Ishikawa (cell line): ENCODE data around the gene PLAAT5.

Source experiments
- CEBPB ChIP-seq: IDR thresholded peaks from 2 replicates; pipeline ENCODE4 v1.6.1; 2012
- CREB1 ChIP-seq: IDR thresholded peaks from 2 replicates; pipeline ENCODE4 v1.6.1; 2012; ENCODE audit warnings: low read depth
- EGR1 ChIP-seq: IDR thresholded peaks from 2 replicates; pipeline ENCODE4 v1.6.1; 2012
- EP300 ChIP-seq: IDR thresholded peaks from 2 replicates; pipeline ENCODE4 v1.6.1; 2012; ENCODE audit warnings: borderline replicate concordance
- FOXM1 ChIP-seq: IDR thresholded peaks from 2 replicates; pipeline ENCODE4 v1.6.1; 2012; ENCODE audit warnings: low read depth, borderline replicate concordance
- NFIC ChIP-seq: IDR thresholded peaks from 2 replicates; pipeline ENCODE4 v1.6.1; 2012
- RAD21 ChIP-seq: IDR thresholded peaks from 2 replicates; pipeline ENCODE4 v1.6.1; 2012; ENCODE audit warnings: low read depth
- TAF1 ChIP-seq: IDR thresholded peaks from 2 replicates; pipeline ENCODE4 v1.6.1; 2012; ENCODE audit warnings: low read depth, mild to moderate bottlenecking
- TCF12 ChIP-seq: IDR thresholded peaks from 2 replicates; pipeline ENCODE4 v1.6.1; 2012; ENCODE audit warnings: low read depth
- TEAD4 ChIP-seq: IDR thresholded peaks from 2 replicates; pipeline ENCODE4 v1.6.1; 2012
- YY1 ChIP-seq: IDR thresholded peaks from 2 replicates; pipeline ENCODE4 v1.6.1; 2012; ENCODE audit warnings: low read depth
- ZBTB7A ChIP-seq: IDR thresholded peaks from 2 replicates; pipeline ENCODE4 v1.6.1; 2012; ENCODE audit warnings: low read depth
- TF ChIP-seq, protein P1 (sequence below): IDR thresholded peaks from 2 replicates; pipeline ENCODE4 v1.6.1; 2012; ENCODE audit warnings: low read depth, mild to moderate bottlenecking
- TF ChIP-seq, protein P2 (sequence below): IDR thresholded peaks from 2 replicates; pipeline ENCODE4 v1.6.1; 2012
- TF ChIP-seq, protein P3 (sequence below): IDR thresholded peaks from 2 replicates; pipeline ENCODE4 v1.6.1; 2012

Gene PLAAT5

DNA sequence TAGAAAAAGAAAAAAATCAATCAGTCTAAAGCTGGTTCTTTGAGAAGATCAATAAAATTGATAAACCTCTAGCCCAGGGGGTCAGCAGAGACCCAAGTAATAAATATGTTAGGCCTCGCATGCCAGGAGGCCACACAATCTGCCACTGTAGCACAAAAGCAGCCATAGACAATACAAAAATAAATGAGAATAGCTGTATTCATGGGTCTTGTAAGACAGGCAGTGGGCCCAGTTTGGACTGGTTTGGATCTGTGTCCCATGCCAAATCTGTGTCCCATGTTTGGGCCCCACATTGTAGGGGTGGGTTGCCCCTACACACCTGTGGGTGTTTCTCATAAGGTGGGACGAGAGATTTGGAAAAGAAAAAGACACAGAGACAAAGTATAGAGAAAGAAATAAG, 39.1 kb upstream of the PLAAT5 start:
- TF ChIP-seq ZBTB7A (no peak), YY1 (no peak), TAF1 (no peak), FOXM1 (no peak), RAD21 (no peak), NFIC (no peak), EGR1 (no peak), TCF12 (no peak), EP300 (no peak)
- TF ChIP-seq, protein P1, sequence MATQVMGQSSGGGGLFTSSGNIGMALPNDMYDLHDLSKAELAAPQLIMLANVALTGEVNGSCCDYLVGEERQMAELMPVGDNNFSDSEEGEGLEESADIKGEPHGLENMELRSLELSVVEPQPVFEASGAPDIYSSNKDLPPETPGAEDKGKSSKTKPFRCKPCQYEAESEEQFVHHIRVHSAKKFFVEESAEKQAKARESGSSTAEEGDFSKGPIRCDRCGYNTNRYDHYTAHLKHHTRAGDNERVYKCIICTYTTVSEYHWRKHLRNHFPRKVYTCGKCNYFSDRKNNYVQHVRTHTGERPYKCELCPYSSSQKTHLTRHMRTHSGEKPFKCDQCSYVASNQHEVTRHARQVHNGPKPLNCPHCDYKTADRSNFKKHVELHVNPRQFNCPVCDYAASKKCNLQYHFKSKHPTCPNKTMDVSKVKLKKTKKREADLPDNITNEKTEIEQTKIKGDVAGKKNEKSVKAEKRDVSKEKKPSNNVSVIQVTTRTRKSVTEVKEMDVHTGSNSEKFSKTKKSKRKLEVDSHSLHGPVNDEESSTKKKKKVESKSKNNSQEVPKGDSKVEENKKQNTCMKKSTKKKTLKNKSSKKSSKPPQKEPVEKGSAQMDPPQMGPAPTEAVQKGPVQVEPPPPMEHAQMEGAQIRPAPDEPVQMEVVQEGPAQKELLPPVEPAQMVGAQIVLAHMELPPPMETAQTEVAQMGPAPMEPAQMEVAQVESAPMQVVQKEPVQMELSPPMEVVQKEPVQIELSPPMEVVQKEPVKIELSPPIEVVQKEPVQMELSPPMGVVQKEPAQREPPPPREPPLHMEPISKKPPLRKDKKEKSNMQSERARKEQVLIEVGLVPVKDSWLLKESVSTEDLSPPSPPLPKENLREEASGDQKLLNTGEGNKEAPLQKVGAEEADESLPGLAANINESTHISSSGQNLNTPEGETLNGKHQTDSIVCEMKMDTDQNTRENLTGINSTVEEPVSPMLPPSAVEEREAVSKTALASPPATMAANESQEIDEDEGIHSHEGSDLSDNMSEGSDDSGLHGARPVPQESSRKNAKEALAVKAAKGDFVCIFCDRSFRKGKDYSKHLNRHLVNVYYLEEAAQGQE: no peak
- TF ChIP-seq, protein P2, sequence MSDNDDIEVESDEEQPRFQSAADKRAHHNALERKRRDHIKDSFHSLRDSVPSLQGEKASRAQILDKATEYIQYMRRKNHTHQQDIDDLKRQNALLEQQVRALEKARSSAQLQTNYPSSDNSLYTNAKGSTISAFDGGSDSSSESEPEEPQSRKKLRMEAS: no peak
- TF ChIP-seq, protein P3, sequence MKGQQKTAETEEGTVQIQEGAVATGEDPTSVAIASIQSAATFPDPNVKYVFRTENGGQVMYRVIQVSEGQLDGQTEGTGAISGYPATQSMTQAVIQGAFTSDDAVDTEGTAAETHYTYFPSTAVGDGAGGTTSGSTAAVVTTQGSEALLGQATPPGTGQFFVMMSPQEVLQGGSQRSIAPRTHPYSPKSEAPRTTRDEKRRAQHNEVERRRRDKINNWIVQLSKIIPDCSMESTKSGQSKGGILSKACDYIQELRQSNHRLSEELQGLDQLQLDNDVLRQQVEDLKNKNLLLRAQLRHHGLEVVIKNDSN: no peak

DNA sequence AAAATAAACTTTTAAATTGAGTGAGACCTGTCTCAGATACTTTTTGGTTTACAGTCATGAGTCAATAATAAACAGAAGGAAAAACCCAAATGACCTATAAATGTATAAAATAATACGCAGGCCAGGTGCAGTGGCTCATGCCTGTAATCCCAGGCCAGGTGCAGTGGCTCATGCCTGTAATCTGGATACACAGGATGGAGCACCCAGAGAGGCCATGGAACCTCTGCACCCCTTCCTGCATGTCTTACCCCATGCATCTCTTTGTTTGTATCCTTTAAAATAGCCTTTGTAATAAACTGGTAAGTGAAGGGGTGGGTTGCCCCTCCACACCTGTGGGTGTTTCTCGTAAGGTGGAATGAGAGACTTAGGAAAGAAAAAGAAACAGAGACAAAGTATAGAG, 36.7 kb upstream of the PLAAT5 start:
- TF ChIP-seq, protein P1: no peak
- TF ChIP-seq EP300 (no peak), YY1 (no peak), TEAD4 (no peak), ZBTB7A (no peak), CEBPB (no peak), FOXM1 (no peak), RAD21 (no peak), CREB1 (no peak), TCF12 (no peak), TAF1 (no peak), EGR1 (no peak), NFIC (no peak)
- TF ChIP-seq, protein P2: no peak
- TF ChIP-seq, protein P3: no peak

DNA sequence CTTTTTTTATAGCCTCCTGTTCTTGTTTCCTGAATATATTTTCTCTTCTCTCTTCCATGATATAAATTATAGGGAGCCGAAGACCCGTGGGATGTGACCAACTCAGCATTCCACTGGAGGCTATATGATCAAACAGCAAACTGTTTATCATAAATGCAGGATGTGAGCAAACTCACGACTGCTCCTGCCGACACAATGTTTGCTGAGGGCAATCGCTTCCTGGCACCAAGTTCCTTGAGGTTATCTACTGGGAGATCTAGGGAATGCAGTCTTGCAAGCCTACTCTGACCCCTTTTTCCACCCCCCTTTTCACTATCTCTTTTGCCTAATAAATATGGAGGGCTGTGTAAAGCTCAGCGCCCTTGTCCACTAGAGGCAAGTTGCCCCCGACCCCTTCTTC, 32.2 kb upstream of the PLAAT5 start:
- TF ChIP-seq, protein P3: no peak
- TF ChIP-seq EP300: no peak
- TF ChIP-seq ZBTB7A: no peak
- no peak for TF ChIP-seq TEAD4
- TF ChIP-seq FOXM1: no peak
- no peak for TF ChIP-seq CREB1
- TF ChIP-seq RAD21: no peak
- TF ChIP-seq CEBPB: no peak
- no peak for TF ChIP-seq TAF1
- no peak for TF ChIP-seq EGR1
- TF ChIP-seq TCF12: no peak
- TF ChIP-seq, protein P2: no peak
- TF ChIP-seq, protein P1: no peak
- TF ChIP-seq YY1: no peak
- TF ChIP-seq NFIC: no peak

DNA sequence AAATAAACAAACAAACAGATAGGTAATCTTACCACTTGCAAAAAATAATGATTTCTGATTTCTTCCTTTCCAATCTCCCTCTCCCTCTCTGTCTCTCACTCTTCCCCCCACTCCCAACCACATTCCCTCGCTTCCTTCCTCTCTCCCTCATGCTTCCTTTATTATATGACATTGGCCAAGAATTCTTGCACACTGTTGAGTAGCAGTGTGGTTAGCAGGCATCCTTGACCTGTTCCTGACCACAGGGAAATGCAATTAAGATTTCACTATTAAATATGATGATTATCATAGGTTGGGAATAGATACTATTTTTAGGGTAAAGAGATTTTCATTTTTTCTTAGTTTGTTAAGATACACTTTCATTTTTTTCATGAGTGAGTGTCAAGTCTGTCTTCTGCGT, 30.9 kb upstream of the PLAAT5 start:
- TF ChIP-seq TAF1 (no peak), CEBPB (no peak), TCF12 (no peak), FOXM1 (no peak)
